Upper lobe of left lung (tissue), 6 donors: Measurements from ENCODE around the gene SLC9A9. TPM values are rescaled to one million over a fixed set of nuclear protein-coding genes. Genes with fewer than 3 reads are reported as not detected.

Experiments used
- ATAC-seq, 2 donors: fragments of 200-7000 bp; cut with Tn5 transposase; one replicate each; pipeline ENCODE4 v1.9.1; 2022; ENCODE audit warnings: mild to moderate bottlenecking in 2 of 2, moderate library complexity in 2 of 2; ENCODE audit not compliant: low FRiP score in 2 of 2
- DNase-seq, 2 donors: peaks; one replicate each; pipeline ENCODE4 v3.0.0-alpha.2; 2019 to 2020
- H3K27ac ChIP-seq, 4 donors: fragments of 200-600 bp; sonication (generic); one replicate each; pipeline ENCODE4 v1.5.1; 2016 to 2019
- H3K27me3 ChIP-seq, 4 donors: fragments of 200-600 bp; sonication (generic); one replicate each; pipeline ENCODE4 v1.5.1; 2017 to 2019
- H3K36me3 ChIP-seq, 4 donors: fragments of 200-600 bp; sonication (generic); one replicate each; pipeline ENCODE4 v1.5.1; 2016 to 2019
- H3K4me1 ChIP-seq, 4 donors: fragments of 200-600 bp; sonication (generic); one replicate each; pipeline ENCODE4 v1.5.1; 2018 to 2019
- H3K4me3 ChIP-seq, 4 donors: fragments of 200-600 bp; sonication (generic); one replicate each; pipeline ENCODE4 v1.5.1; 2017 to 2019; ENCODE audit warnings: mild to moderate bottlenecking in 2 of 4, moderate library complexity in 1 of 4
- H3K9me3 ChIP-seq, 4 donors: fragments of 200-600 bp; sonication (generic); one replicate each; pipeline ENCODE4 v1.5.1; 2018 to 2019
- CTCF ChIP-seq, 6 experiments: fragments of 450-650 bp in 4 of 6; fragments of 200-600 bp in 2 of 6; sonication (generic) in 2 of 6; IDR thresholded peaks; one replicate each; pipeline ENCODE4 v1.5.1; 2016 to 2019; ENCODE audit warnings: antibody characterized with exemption in 6 of 6
- EP300 ChIP-seq, 4 donors: sonication (generic); formaldehyde crosslinking; IDR thresholded peaks; one replicate each; pipeline ENCODE4 v1.5.1; 2017; ENCODE audit warnings: antibody characterized with exemption in 4 of 4, control low read depth in 2 of 4
- POLR2A ChIP-seq, 4 donors: fragments of 450-650 bp; IDR thresholded peaks; one replicate each; pipeline ENCODE4 v1.5.1; 2016 to 2017; ENCODE audit warnings: antibody characterized with exemption in 4 of 4, mild to moderate bottlenecking in 2 of 4
- POLR2AphosphoS5 ChIP-seq, 2 donors: sonication (generic); formaldehyde crosslinking; IDR thresholded peaks; one replicate each; pipeline ENCODE4 v1.5.1; 2017; ENCODE audit warnings: antibody characterized with exemption in 2 of 2
- WGBS, 2 donors: methylation state at CpG; one replicate each; pipeline ENCODE4 v1.1.5; 2017 to 2018; 5-methylcytosine and 5-hydroxymethylcytosine counted together
- total RNA-seq, 6 donors: library from RNA; depleted of rRNA in 4 of 6; stranded (reverse); fragments of >200 nt in 4 of 6; gene quantifications; one replicate each; pipeline versions ENCODE4 v1.1.0 to v1.2.1, GENCODE V29; 2016 to 2021
- donor health status: DM: no; HTN: no; CAD: no; lungs with moderate emphysema.
- donor health status: DM: no; HTN: yes; CAD: no; lungs with severe emphysema.

The SLC9A9 gene
- total RNA-seq, 6 donors from 2014 or later = 4.2 to 20.4 (median 8.7) TPM

- no peak overlapping the region for H3K4me3 ChIP-seq
- no peaks in the 10 kb centered on the region for H3K27me3 ChIP-seq
- ATAC-seq (no peak), DNase-seq (no peak)
- no peaks in the 10 kb centered on the region for H3K4me1 ChIP-seq
- H3K27ac ChIP-seq = no peak overlapping the region
- TF ChIP-seq POLR2AphosphoS5 (IDR thresholded peaks at IDR 0.05) = no peak
- TF ChIP-seq EP300 (IDR thresholded peaks at IDR 0.05) = no peak
- no peak for TF ChIP-seq CTCF (IDR thresholded peaks at IDR 0.05)
- no peak for TF ChIP-seq POLR2A (IDR thresholded peaks at IDR 0.05)
- H3K9me3 ChIP-seq = no peaks in the 10 kb centered on the region
- H3K36me3 ChIP-seq = no peaks in the 10 kb centered on the region
- 90 to 95% methylated on average over 2 of the region's 2 CpGs for WGBS, 2 donors
Observed at GRCh38 chr3:143720381-143720780, 127.9 kb downstream of the SLC9A9 start.

GRCh38 chr3:143718463-143718862, 129.8 kb downstream of the SLC9A9 start:
- TF ChIP-seq POLR2AphosphoS5 (IDR thresholded peaks at IDR 0.05) (no peak), EP300 (IDR thresholded peaks at IDR 0.05) (no peak), CTCF (IDR thresholded peaks at IDR 0.05) (no peak), POLR2A (IDR thresholded peaks at IDR 0.05) (no peak)
- no peak overlapping the region for H3K27ac ChIP-seq
- ATAC-seq (no peak), DNase-seq (no peak)
- no peaks in the 10 kb centered on the region for H3K4me1 ChIP-seq
- no peaks in the 10 kb centered on the region for H3K27me3 ChIP-seq
- no peaks in the 10 kb centered on the region for H3K36me3 ChIP-seq
- WGBS, 2 donors = 78 to 86% methylated on average over 7 of the region's 7 CpGs
- H3K9me3 ChIP-seq = no peaks in the 10 kb centered on the region
- no peak overlapping the region for H3K4me3 ChIP-seq

GRCh38 chr3:143716731-143717130, 131.5 kb downstream of the SLC9A9 start:
- no peak for DNase-seq
- Histone ChIP-seq H3K27me3 (no peaks in the 10 kb centered on the region), H3K36me3 (no peaks in the 10 kb centered on the region), H3K4me1 (no peaks in the 10 kb centered on the region), H3K4me3 (no peak overlapping the region), H3K27ac (no peak overlapping the region), H3K9me3 (no peaks in the 10 kb centered on the region)
- no peak for TF ChIP-seq EP300 (IDR thresholded peaks at IDR 0.05)
- whole genome bisulfite sequencing, 2 donors = 81 to 87% methylated on average over 4 of the region's 4 CpGs
- no peak for ATAC-seq

GRCh38 chr3:143712522-143712921, 135.7 kb downstream of the SLC9A9 start:
- H3K36me3 ChIP-seq = no peaks in the 10 kb centered on the region
- ATAC-seq (no peak), DNase-seq (no peak)
- H3K9me3 ChIP-seq = no peaks in the 10 kb centered on the region
- H3K4me3 ChIP-seq = no peak overlapping the region
- H3K27me3 ChIP-seq = no peaks in the 10 kb centered on the region
- TF ChIP-seq POLR2A (IDR thresholded peaks at IDR 0.05) = no peak
- TF ChIP-seq EP300 (IDR thresholded peaks at IDR 0.05) = no peak
- no peak for TF ChIP-seq CTCF (IDR thresholded peaks at IDR 0.05)
- no peak for TF ChIP-seq POLR2AphosphoS5 (IDR thresholded peaks at IDR 0.05)
- no peaks in the 10 kb centered on the region for H3K4me1 ChIP-seq
- H3K27ac ChIP-seq = no peak overlapping the region

- TF ChIP-seq EP300 (IDR thresholded peaks at IDR 0.05) (no peak), CTCF (IDR thresholded peaks at IDR 0.05) (no peak), POLR2AphosphoS5 (IDR thresholded peaks at IDR 0.05) (no peak), POLR2A (IDR thresholded peaks at IDR 0.05) (no peak)
- Histone ChIP-seq H3K27ac (no peak overlapping the region), H3K27me3 (no peaks in the 10 kb centered on the region), H3K36me3 (no peaks in the 10 kb centered on the region), H3K9me3 (no peaks in the 10 kb centered on the region), H3K4me3 (no peak overlapping the region), H3K4me1 (no peaks in the 10 kb centered on the region)
- no peak for DNase-seq
- ATAC-seq = no peak
- 27 to 63% methylated on average over 1 of the region's 1 CpG for WGBS, 2 donors
Observed at GRCh38 chr3:143707848-143708247, 140.4 kb downstream of the SLC9A9 start.
